ENCODE measurements around the gene PCBP3. TPM values are rescaled to one million over a fixed set of nuclear protein-coding genes. Genes with fewer than 3 reads are reported as not detected.

Gene PCBP3
- total RNA-seq, 1 donor = 1.1 TPM

GRCh38 chr21:45699966-45700365 is 56.4 kb downstream of the PCBP3 start:
- Histone ChIP-seq H3K4me2 (ENCODE audit: insufficient read depth, low read length) (no peak overlapping the region), H4K20me1 (ENCODE audit: insufficient read depth, low read length) (no peaks in the 10 kb centered on the region)
- DNase-seq (ENCODE audit: insufficient read length, low spot score, missing footprints) = no peak

GRCh38 chr21:45700461-45700860 is 56.9 kb downstream of the PCBP3 start:
- no peak overlapping the region for H3K4me3 ChIP-seq (ENCODE audit: insufficient read depth, low read length)
- no peak overlapping the region for H3K27ac ChIP-seq (ENCODE audit: low read depth, low read length)
- H3K79me2 ChIP-seq (ENCODE audit: insufficient read depth, low read length) = no peaks in the 10 kb centered on the region

More at GRCh38 chr21:45699966-45700365, 56.4 kb downstream of the PCBP3 start:
- peaks cover 9% of the 10 kb centered on the region for H3K27me3 ChIP-seq (ENCODE audit: insufficient read depth, low read length)
- no peaks in the 10 kb centered on the region for H3K9me3 ChIP-seq (ENCODE audit: low read depth, low read length)
- no peak for TF ChIP-seq CTCF (IDR thresholded peaks at IDR 0.05; ENCODE audit: extremely low read depth, low read depth, low read length)
- no peak overlapping the region for H2AFZ ChIP-seq (ENCODE audit: low read length)
- H3K4me3 ChIP-seq (ENCODE audit: insufficient read depth, low read length) = no peak overlapping the region
- no peaks in the 10 kb centered on the region for H3K36me3 ChIP-seq (ENCODE audit: insufficient read depth, low read length)
- no peak overlapping the region for H3K27ac ChIP-seq (ENCODE audit: low read depth, low read length)
- no peaks in the 10 kb centered on the region for H3K79me2 ChIP-seq (ENCODE audit: insufficient read depth, low read length)
- peaks cover 3% of the 10 kb centered on the region for H3K4me1 ChIP-seq (ENCODE audit: insufficient read depth, low read length)

GRCh38 chr21:45704311-45705108 is 61.0 kb downstream of the PCBP3 start:
- no peak for DNase-seq (ENCODE audit: insufficient read length, low spot score, missing footprints)
- no peak overlapping the region for H2AFZ ChIP-seq (ENCODE audit: low read length)
- no peak overlapping the region for H3K4me3 ChIP-seq (ENCODE audit: insufficient read depth, low read length)
- H3K79me2 ChIP-seq (ENCODE audit: insufficient read depth, low read length) = no peaks in the 10 kb centered on the region
- TF ChIP-seq CTCF (IDR thresholded peaks at IDR 0.05; ENCODE audit: extremely low read depth, low read depth, low read length) = no peak
- H3K4me2 ChIP-seq (ENCODE audit: insufficient read depth, low read length) = no peak overlapping the region
- H3K27ac ChIP-seq (ENCODE audit: low read depth, low read length) = no peak overlapping the region
- H3K4me1 ChIP-seq (ENCODE audit: insufficient read depth, low read length) = no peaks in the 10 kb centered on the region
- H3K36me3 ChIP-seq (ENCODE audit: insufficient read depth, low read length) = no peaks in the 10 kb centered on the region
- no peaks in the 10 kb centered on the region for H4K20me1 ChIP-seq (ENCODE audit: insufficient read depth, low read length)
- H3K27me3 ChIP-seq (ENCODE audit: insufficient read depth, low read length) = peaks cover 14% of the 10 kb centered on the region
- no peaks in the 10 kb centered on the region for H3K9me3 ChIP-seq (ENCODE audit: low read depth, low read length)

More at GRCh38 chr21:45700461-45700860, 56.9 kb downstream of the PCBP3 start:
- Histone ChIP-seq H2AFZ (ENCODE audit: low read length) (no peak overlapping the region), H3K4me2 (ENCODE audit: insufficient read depth, low read length) (no peak overlapping the region), H3K4me1 (ENCODE audit: insufficient read depth, low read length) (peaks cover 3% of the 10 kb centered on the region), H3K27me3 (ENCODE audit: insufficient read depth, low read length) (peaks cover 7% of the 10 kb centered on the region), H4K20me1 (ENCODE audit: insufficient read depth, low read length) (no peaks in the 10 kb centered on the region), H3K36me3 (ENCODE audit: insufficient read depth, low read length) (no peaks in the 10 kb centered on the region), H3K9me3 (ENCODE audit: low read depth, low read length) (no peaks in the 10 kb centered on the region)
- TF ChIP-seq CTCF (IDR thresholded peaks at IDR 0.05; ENCODE audit: extremely low read depth, low read depth, low read length) = no peak
- DNase-seq (ENCODE audit: insufficient read length, low spot score, missing footprints) = peak; percentile 23

- Histone ChIP-seq H3K4me1 (ENCODE audit: insufficient read depth, low read length) (no peaks in the 10 kb centered on the region), H2AFZ (ENCODE audit: low read length) (no peak overlapping the region), H3K9me3 (ENCODE audit: low read depth, low read length) (no peaks in the 10 kb centered on the region), H3K27ac (ENCODE audit: low read depth, low read length) (no peak overlapping the region), H3K79me2 (ENCODE audit: insufficient read depth, low read length) (no peaks in the 10 kb centered on the region), H3K27me3 (ENCODE audit: insufficient read depth, low read length) (peaks cover 7% of the 10 kb centered on the region), H3K4me3 (ENCODE audit: insufficient read depth, low read length) (no peak overlapping the region), H4K20me1 (ENCODE audit: insufficient read depth, low read length) (no peaks in the 10 kb centered on the region), H3K36me3 (ENCODE audit: insufficient read depth, low read length) (no peaks in the 10 kb centered on the region), H3K4me2 (ENCODE audit: insufficient read depth, low read length) (no peak overlapping the region)
- no peak for TF ChIP-seq CTCF (IDR thresholded peaks at IDR 0.05; ENCODE audit: extremely low read depth, low read depth, low read length)
- no peak for DNase-seq (ENCODE audit: insufficient read length, low spot score, missing footprints)
These were observed 62.8 kb downstream of the PCBP3 start for GRCh38 chr21:45706299-45706698.
